Measurements from ENCODE around the gene KANSL2. TPM values are rescaled to one million over a fixed set of nuclear protein-coding genes. Genes with fewer than 3 reads are reported as not detected.

Gene KANSL2
- total and polyA plus RNA-seq, 9 of the 15 experiments (the other 6 are each of a cell fraction or from before 2014, with no cell fraction given) = 41.1 to 89.8 (median 55.4) TPM

DNA sequence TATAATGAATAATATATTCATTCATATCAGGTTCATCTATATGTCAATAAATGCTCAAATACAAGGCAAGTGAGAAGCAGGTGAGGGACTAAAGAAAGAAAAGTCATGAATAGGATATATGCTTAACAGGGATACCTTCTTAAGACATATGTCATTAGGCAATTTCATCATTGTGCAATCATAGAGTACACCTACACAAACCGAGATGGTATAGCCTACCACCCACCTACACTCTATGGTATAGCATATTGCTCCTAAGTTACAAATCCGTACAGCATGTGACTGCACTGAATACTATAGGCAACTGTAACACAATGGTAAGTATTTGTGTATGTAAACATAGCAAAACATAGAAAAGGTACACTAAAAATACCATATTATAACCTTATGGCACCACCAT is 39.0 kb downstream of the KANSL2 start:
- H3K27me3 ChIP-seq (ENCODE audit: control insufficient read depth in 2 of 2, insufficient read depth in 2 of 2, low read length in 2 of 2) = no peaks in the 10 kb centered on the region
- BruUV-seq (replicated peaks) = no TSS peak
- ATAC-seq (no peak), FAIRE-seq (no peak), DNase-seq (ENCODE audit: extremely low read depth in 1 of 4, low spot score in 3 of 4) (no peak)
- in situ Hi-C loops (cut with MboI) = no loop called here
- H3K36me3 ChIP-seq (ENCODE audit: control insufficient read depth, insufficient read depth, low read length) = no peaks in the 10 kb centered on the region
- H3K4me2 ChIP-seq (ENCODE audit: insufficient read depth, low read length) = no peak overlapping the region
- no peaks in the 10 kb centered on the region for H3K9me1 ChIP-seq (ENCODE audit: control insufficient read depth, insufficient read depth, low read length)
- H3K4me1 ChIP-seq (replicated peaks in 1 of 2; ENCODE audit: control insufficient read depth in 2 of 2, insufficient read depth in 2 of 2, low read length in 2 of 2) = peaks cover 0 to 11% of the 10 kb centered on the region in 2 experiments; a peak in 2 of 5 replicates
- no peaks in the 10 kb centered on the region for H4K20me1 ChIP-seq (replicated peaks; ENCODE audit: control insufficient read depth, insufficient read depth, low read length)
- no peaks in the 10 kb centered on the region for H3K79me2 ChIP-seq (ENCODE audit: control insufficient read depth, insufficient read depth, low read length)
- TF ChIP-seq CEBPG (CRISPR knock-in tag; IDR thresholded peaks at IDR 0.05) (no peak), CEBPG (tag; conservative IDR thresholded peaks at IDR 0.05 in 1 of 2, IDR thresholded peaks at IDR 0.05 in 1 of 2) (peak; percentile 48 to 55; a peak in 3 of 4 replicates), CEBPB (tag; IDR thresholded peaks at IDR 0.05) (peak; percentile 87)
- TF ChIP-seq, protein P1, sequence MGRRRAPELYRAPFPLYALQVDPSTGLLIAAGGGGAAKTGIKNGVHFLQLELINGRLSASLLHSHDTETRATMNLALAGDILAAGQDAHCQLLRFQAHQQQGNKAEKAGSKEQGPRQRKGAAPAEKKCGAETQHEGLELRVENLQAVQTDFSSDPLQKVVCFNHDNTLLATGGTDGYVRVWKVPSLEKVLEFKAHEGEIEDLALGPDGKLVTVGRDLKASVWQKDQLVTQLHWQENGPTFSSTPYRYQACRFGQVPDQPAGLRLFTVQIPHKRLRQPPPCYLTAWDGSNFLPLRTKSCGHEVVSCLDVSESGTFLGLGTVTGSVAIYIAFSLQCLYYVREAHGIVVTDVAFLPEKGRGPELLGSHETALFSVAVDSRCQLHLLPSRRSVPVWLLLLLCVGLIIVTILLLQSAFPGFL (CRISPR knock-in tag; IDR thresholded peaks at IDR 0.05) = no peak
- H3K4me3 ChIP-seq = no peak overlapping the region
- no peak overlapping the region for H3K9ac ChIP-seq (ENCODE audit: insufficient read depth in 1 of 2, low read depth in 2 of 2, low read length in 2 of 2)
- ChIA-PET CTCF (ENCODE audit: low intra/inter-chr PET ratio) (no interaction called here), POLR2A (no interaction called here)
- no peak overlapping the region for H3K27ac ChIP-seq (ENCODE audit: extremely low read depth, low read depth, low read length)
- 57% methylated on average over 2 of the region's 2 CpGs for WGBS (ENCODE audit: insufficient coverage, low coverage, missing lambda C conversion rate)
- intact Hi-C loops (cut with micrococcal nuclease) = no loop called here
- 0 out of 2 replicates have a peak, but pooled peaks cover 2% of the 10 kb centered on the region for H3K9me3 ChIP-seq (replicated peaks; ENCODE audit: control insufficient read depth, insufficient read depth, low read depth, low read length)
- H2AFZ ChIP-seq (ENCODE audit: low read depth, low read length) = no peak overlapping the region

All from K562 (cell line).